Neural progenitor cell (in vitro differentiated cells): Measurements from ENCODE around the gene WDR27. TPM values are rescaled to one million over a fixed set of nuclear protein-coding genes. Genes with fewer than 3 reads are reported as not detected.
A peak's percentile ranks its signal among the peaks of the same experiment; 100 is the strongest.

Experiments used
- DNase-seq: peaks from one replicate; pipeline ENCODE4 v3.0.0-alpha.2; 2016; ENCODE audit warnings: low spot score
- H2AFZ ChIP-seq: fragments of 200-600 bp; sonication (generic); replicated peaks from 2 replicates; pipeline ENCODE4 v1.6.1; 2016; ENCODE audit warnings: antibody characterized with exemption
- H3F3A ChIP-seq: fragments of 200-600 bp; sonication (generic); 2 replicates; pipeline ENCODE4 v1.6.1; 2016; ENCODE audit warnings: antibody characterized with exemption, low read depth
- H3K27ac ChIP-seq: fragments of 200-600 bp; sonication (generic); 2 replicates; pipeline ENCODE4 v1.5.1; 2016; ENCODE audit warnings: mild to moderate bottlenecking
- H3K27me3 ChIP-seq: fragments of 200-600 bp; sonication (generic); 2 replicates; pipeline ENCODE4 v1.6.1; 2016; ENCODE audit warnings: mild to moderate bottlenecking, moderate library complexity
- H3K36me3 ChIP-seq: fragments of 200-600 bp; sonication (generic); 2 replicates; pipeline ENCODE4 v1.5.1; 2016
- H3K4me1 ChIP-seq: fragments of 200-600 bp; sonication (generic); 2 replicates; pipeline ENCODE4 v1.6.1; 2016; ENCODE audit warnings: mixed run types
- H3K4me2 ChIP-seq: fragments of 200-600 bp; sonication (generic); 2 replicates; pipeline ENCODE4 v1.6.1; 2016
- H3K4me3 ChIP-seq: fragments of 200-600 bp; sonication (generic); 2 replicates; pipeline ENCODE4 v1.5.1; 2016
- H3K79me2 ChIP-seq: fragments of 200-600 bp; sonication (generic); 2 replicates; pipeline ENCODE4 v1.6.1; 2016; ENCODE audit warnings: low read depth
- H3K9ac ChIP-seq: fragments of 200-600 bp; sonication (generic); 2 replicates; pipeline ENCODE4 v1.6.1; 2016
- H3K9me3 ChIP-seq: fragments of 200-600 bp; sonication (generic); 2 replicates; pipeline ENCODE4 v1.5.1; 2016; ENCODE audit warnings: low read depth
- H4K20me1 ChIP-seq: fragments of 200-600 bp; sonication (generic); 2 replicates; pipeline ENCODE4 v1.6.1; 2016; ENCODE audit warnings: low read depth
- H3K27ac Mint-ChIP-seq: 3 replicates; pipeline ENCODE4 v1.8.0; 2021; ENCODE audit warnings: mixed read lengths
- H3K27me3 Mint-ChIP-seq: 2 replicates; pipeline ENCODE4 v1.8.0; 2022; ENCODE audit warnings: low read depth, mild to moderate bottlenecking, inconsistent platforms, moderate library complexity, mixed read lengths; ENCODE audit not compliant: insufficient read depth
- H3K36me3 Mint-ChIP-seq: 3 replicates; pipeline ENCODE4 v1.8.0; 2021; ENCODE audit warnings: mixed read lengths
- H3K4me1 Mint-ChIP-seq: 3 replicates; pipeline ENCODE4 v1.8.0; 2021; ENCODE audit warnings: mixed read lengths
- H3K4me3 Mint-ChIP-seq: 3 replicates; pipeline ENCODE4 v1.8.0; 2021; ENCODE audit warnings: mild to moderate bottlenecking, moderate library complexity, mixed read lengths
- H3K9me3 Mint-ChIP-seq: 3 replicates; pipeline ENCODE4 v1.8.0; 2020; ENCODE audit warnings: mixed read lengths
- CTCF ChIP-seq: fragments of 200-600 bp; sonication (generic); IDR thresholded peaks from 2 replicates; pipeline ENCODE4 v1.5.1; 2017; ENCODE audit warnings: antibody characterized with exemption, mild to moderate bottlenecking
- EZH2 ChIP-seq: fragments of 200-600 bp; sonication (generic); IDR thresholded peaks from 2 replicates; pipeline ENCODE4 v1.6.1; 2017; ENCODE audit warnings: antibody characterized with exemption, mild to moderate bottlenecking, moderate library complexity
- EZH2phosphoT487 ChIP-seq: fragments of 200-600 bp; sonication (generic); IDR thresholded peaks from 2 replicates; pipeline ENCODE4 v1.6.1; 2017; ENCODE audit warnings: antibody characterized with exemption
- total RNA-seq: library from RNA; depleted of rRNA; stranded (reverse); fragments of >200 nt; gene quantifications from 2 replicates; pipeline ENCODE4 v1.2.3, GENCODE V29; 2015; ENCODE audit warnings: low replicate concordance

WDR27 gene
- total RNA-seq, 1 donor from 2014 or later: 69.0 TPM

- H3K79me2 ChIP-seq: no peaks in the 10 kb centered on the region
- H3K27ac Mint-ChIP-seq: peak overlapping the region; percentile 46
- no peaks in the 10 kb centered on the region for H3K4me1 Mint-ChIP-seq
- H3K9ac ChIP-seq: no peak overlapping the region
- no peaks in the 10 kb centered on the region for H3K27me3 ChIP-seq
- H3K4me2 ChIP-seq: no peak overlapping the region
- H3K4me3 Mint-ChIP-seq: no peak overlapping the region
- no peaks in the 10 kb centered on the region for H3K4me1 ChIP-seq
- H3K27ac ChIP-seq: no peak overlapping the region
- no peaks in the 10 kb centered on the region for H3K9me3 ChIP-seq
- no peak for DNase-seq
- peaks cover 5% of the 10 kb centered on the region for H3K27me3 Mint-ChIP-seq
- no peaks in the 10 kb centered on the region for H4K20me1 ChIP-seq
- no peaks in the 10 kb centered on the region for H3K9me3 Mint-ChIP-seq
- no peak overlapping the region for H3K4me3 ChIP-seq
- TF ChIP-seq EZH2 (no peak), EZH2phosphoT487 (no peak), CTCF (no peak)
- peaks cover 7% of the 10 kb centered on the region for H3K36me3 Mint-ChIP-seq
- H3K36me3 ChIP-seq: no peaks in the 10 kb centered on the region
- H3F3A ChIP-seq: no peaks in the 10 kb centered on the region
- H2AFZ ChIP-seq: no peak overlapping the region
These were observed 133.3 kb downstream of the WDR27 start for GRCh38 chr6:169568314-169569087.

GRCh38 chr6:169567819-169568218 lies 134.0 kb downstream of the WDR27 start:
- Mint-ChIP-seq H3K27me3 (peaks cover 5% of the 10 kb centered on the region), H3K4me1 (no peaks in the 10 kb centered on the region), H3K36me3 (peaks cover 12% of the 10 kb centered on the region), H3K27ac (no peak overlapping the region), H3K4me3 (no peak overlapping the region), H3K9me3 (no peaks in the 10 kb centered on the region)
- Histone ChIP-seq H2AFZ (no peak overlapping the region), H3K36me3 (no peaks in the 10 kb centered on the region), H3K9me3 (no peaks in the 10 kb centered on the region), H3K4me2 (no peak overlapping the region), H3F3A (no peaks in the 10 kb centered on the region), H3K27ac (no peak overlapping the region), H3K4me3 (no peak overlapping the region), H3K9ac (no peak overlapping the region), H3K27me3 (no peaks in the 10 kb centered on the region), H3K79me2 (no peaks in the 10 kb centered on the region), H3K4me1 (no peaks in the 10 kb centered on the region), H4K20me1 (no peaks in the 10 kb centered on the region)
- no peak for TF ChIP-seq EZH2phosphoT487
- TF ChIP-seq EZH2: no peak
- TF ChIP-seq CTCF: no peak
- no peak for DNase-seq

- Histone ChIP-seq H3K4me3 (no peak overlapping the region), H3K27me3 (no peaks in the 10 kb centered on the region), H4K20me1 (no peaks in the 10 kb centered on the region), H3K4me2 (no peak overlapping the region), H3F3A (no peaks in the 10 kb centered on the region), H3K4me1 (no peaks in the 10 kb centered on the region), H3K36me3 (no peaks in the 10 kb centered on the region), H3K9ac (no peak overlapping the region), H3K27ac (no peak overlapping the region), H2AFZ (no peak overlapping the region), H3K9me3 (no peaks in the 10 kb centered on the region), H3K79me2 (no peaks in the 10 kb centered on the region)
- DNase-seq: no peak
- no peak overlapping the region for H3K4me3 Mint-ChIP-seq
- H3K36me3 Mint-ChIP-seq: peaks cover 11% of the 10 kb centered on the region
- H3K9me3 Mint-ChIP-seq: peaks cover 1% of the 10 kb centered on the region
- H3K27ac Mint-ChIP-seq: no peak overlapping the region
- TF ChIP-seq EZH2 (no peak), EZH2phosphoT487 (no peak), CTCF (no peak)
- H3K27me3 Mint-ChIP-seq: peaks cover 5% of the 10 kb centered on the region
- no peaks in the 10 kb centered on the region for H3K4me1 Mint-ChIP-seq
These were observed 134.7 kb downstream of the WDR27 start for GRCh38 chr6:169566961-169567750.
